Stimulated activated CD4-positive, alpha-beta T cell treated with anti-CD3 and anti-CD28 coated beads, Interleukin-4, amount 100 ng/mL, for 48 hours (primary cell): Measurements from ENCODE around the gene PTPRCAP.

Source experiments
- DNase-seq, 2 donors: peaks; one replicate each; pipeline ENCODE4 v3.0.0-alpha.2; 2020; ENCODE audit warnings: low read depth in 2 of 2

The PTPRCAP gene

DNA sequence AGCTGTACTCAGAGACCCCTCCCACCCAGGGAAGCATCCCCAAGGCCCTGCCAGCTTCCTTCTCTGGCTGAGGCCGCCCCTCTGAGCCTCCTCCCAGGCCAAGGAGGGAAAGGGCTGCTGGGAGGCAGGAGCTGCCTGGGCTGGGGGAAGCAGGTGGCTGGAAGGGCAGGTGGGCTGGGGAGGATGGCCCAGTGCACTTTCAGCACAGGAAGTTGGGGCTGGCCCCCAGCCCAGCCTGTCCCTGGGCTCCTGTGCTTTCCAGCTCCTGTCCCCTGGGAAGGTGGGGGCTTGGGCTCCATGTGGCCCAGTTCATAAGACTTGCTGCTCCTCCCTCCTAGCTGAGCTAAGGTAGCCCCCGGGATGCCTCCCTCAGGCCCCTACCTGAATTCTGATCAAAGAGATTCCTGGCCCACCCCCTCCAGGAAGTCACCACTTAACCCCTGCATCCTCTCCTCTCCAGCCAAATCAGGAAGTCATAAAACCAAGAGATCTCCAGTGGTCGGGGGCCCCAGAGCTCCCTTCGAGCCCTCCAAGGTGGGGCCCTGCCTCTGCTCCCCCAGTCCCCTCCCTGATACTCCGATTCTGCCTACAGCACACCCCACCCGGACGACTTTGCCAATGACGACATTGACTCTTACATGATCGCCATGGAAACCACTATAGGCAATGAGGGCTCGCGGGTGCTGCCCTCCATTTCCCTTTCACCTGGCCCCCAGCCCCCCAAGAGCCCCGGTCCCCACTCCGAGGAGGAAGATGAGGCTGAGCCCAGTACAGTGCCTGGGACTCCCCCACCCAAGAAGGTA lies 40.7 kb downstream of the PTPRCAP start:
- DNase-seq = no peak

DNA sequence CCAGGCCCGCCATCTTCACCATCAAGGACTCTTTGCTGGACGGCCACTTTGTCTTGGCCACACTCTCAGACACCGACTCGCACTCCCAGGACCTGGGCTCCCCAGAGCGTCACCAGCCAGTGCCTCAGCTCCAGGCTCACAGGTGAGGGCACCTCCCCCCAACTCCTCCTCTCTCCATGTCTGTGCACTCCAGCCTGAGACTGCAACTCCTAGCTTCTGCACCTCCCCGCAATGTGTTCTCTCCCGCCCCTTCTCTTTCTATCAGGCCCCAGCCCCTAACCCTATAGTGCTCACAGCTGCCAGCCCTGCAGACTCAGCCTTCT lies 41.3 kb downstream of the PTPRCAP start:
- no peak for DNase-seq

- DNase-seq = no peak
Observed at GRCh38 chr11:67395555-67396258, 41.8 kb downstream of the PTPRCAP start.

GRCh38 chr11:67393990-67394389 lies 43.5 kb downstream of the PTPRCAP start:
- no peak for DNase-seq

- DNase-seq = no peak
Observed at GRCh38 chr11:67393437-67393836, 44.0 kb downstream of the PTPRCAP start.

DNA sequence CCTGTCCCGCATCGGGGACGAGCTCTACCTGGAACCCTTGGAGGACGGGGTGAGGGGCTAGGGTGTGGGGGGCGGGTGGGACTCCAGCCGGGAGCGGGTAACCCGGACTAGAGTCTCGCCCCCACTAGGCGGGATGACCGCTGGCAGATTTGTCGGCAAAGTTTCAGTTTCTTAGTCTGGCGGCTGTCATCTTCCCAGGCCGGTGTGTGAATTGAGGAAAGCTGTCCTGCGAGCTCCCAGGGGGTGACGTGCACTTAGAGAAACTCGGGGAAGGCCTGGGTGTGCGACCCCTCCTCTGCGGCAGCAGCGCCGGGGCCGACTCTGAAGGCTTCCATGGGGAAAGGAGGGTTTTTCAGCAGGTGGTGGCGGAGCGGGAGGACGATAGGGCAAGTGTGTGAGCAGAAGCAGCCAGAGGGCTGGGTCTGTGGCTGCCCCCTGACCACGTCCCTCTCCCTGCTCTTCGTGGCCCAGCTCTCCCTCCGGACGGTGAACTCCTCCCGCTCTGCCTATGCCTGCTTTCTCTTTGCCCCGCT lies 45.2 kb downstream of the PTPRCAP start:
- DNase-seq = no peak

GRCh38 chr11:67391304-67392182 lies 45.9 kb downstream of the PTPRCAP start, which contains the start of gene RAD9A:
Gene RAD9A (plus strand): TSS chr11:67391986. CDS start chr11:67392045, 59 bp downstream.
- DNase-seq = peak; percentile 91 to 92

DNA sequence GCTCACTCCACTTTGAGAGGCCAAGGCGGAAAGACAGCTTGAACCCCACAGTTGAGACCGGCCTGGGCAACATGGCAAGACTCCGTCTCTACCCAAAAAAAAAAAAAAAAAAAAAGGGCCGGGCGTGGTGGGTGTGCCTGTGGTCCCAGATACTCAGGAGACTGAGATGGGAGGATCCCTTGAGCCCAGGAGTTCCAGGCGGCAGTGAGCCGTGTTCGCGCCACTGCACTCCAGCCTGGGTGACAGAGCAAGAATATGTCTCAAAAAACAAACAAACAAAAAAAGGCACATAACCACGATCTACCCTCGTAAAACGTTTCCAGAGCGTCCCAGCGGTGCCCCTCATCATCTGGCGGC lies 46.6 kb downstream of the PTPRCAP start:
- DNase-seq = no peak

DNA sequence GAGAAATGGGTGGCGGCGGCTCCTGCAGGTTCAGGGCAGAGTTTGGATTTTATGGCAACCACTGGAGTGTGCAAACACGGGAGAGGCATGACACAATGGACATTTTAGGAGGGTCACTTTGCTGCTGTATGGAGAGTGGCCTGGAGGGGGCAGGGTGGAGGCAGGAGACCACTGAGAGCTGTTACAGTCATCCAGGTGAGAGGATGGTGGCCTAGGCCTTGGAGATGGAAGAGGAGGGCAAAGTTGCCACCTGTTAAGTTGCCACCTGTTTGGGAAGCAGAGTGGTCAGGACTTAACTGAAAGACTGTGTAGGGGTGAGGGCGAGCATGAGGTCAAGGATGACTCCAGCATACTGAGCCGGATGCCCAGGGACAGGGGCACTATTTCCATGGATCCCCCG lies 48.0 kb downstream of the PTPRCAP start:
- DNase-seq = no peak

DNA sequence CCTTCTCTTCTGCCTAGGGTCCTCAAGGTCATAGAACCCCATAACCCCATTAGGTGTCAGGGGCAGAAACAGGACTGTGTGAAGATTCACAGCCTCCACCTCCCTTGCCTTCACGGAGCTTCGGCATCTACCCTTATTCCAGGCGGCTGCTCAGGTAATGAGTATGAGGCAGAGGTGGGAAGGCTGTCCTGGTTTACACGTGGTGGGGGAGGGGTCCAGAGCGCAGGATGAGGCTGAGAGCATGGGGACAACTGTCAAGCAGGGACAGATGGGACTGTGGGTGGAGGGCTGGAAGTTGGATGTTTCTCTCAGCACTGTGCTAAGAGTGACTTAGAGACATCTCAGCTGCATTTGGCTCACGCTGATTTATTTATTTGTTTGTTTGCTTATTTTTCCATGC lies 50.0 kb downstream of the PTPRCAP start:
- DNase-seq = no peak

DNA sequence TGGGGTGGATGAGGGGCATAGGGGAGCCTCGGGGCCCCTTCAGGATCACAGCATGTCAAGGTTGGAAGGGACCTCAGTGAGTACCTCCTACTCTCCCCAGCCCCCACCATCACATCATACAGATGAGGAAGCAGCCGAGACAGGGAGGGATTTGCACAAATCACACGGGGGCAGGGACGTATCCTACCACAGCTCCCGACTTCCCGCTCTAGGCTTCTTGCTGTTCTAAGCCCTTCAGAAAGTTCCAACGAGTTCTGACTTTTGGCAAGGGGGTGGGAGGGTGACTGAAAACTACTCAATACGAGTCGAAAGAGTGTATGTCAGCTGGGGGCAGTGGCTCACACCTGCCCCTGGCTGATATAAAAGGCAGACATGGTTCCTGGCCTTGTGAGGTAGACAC lies 50.4 kb downstream of the PTPRCAP start:
- DNase-seq = no peak
